ENCODE results near the gene CTDSP1.
A peak's percentile ranks its signal among the peaks of the same experiment; 100 is the strongest.

CTDSP1 gene

GRCh38 chr2:218383892-218384519 lies 15.7 kb upstream of the CTDSP1 start:
- DNase-seq, result no peak

GRCh38 chr2:218384975-218385374 lies 14.7 kb upstream of the CTDSP1 start:
- no peak for DNase-seq

GRCh38 chr2:218386505-218387368 lies 12.9 kb upstream of the CTDSP1 start:
- no peak for DNase-seq

- DNase-seq, result no peak
These were observed 12.1 kb upstream of the CTDSP1 start for GRCh38 chr2:218387369-218388194.

- DNase-seq, result no peak
These were observed 10.1 kb upstream of the CTDSP1 start for GRCh38 chr2:218389333-218390150.

GRCh38 chr2:218391202-218391601 lies 8.5 kb upstream of the CTDSP1 start:
- no peak for DNase-seq

- no peak for DNase-seq
These were observed 7.2 kb upstream of the CTDSP1 start for GRCh38 chr2:218392459-218392858.

- DNase-seq, result no peak
These were observed 6.7 kb upstream of the CTDSP1 start for GRCh38 chr2:218392891-218393462.

GRCh38 chr2:218393750-218394290 lies 5.8 kb upstream of the CTDSP1 start:
- DNase-seq, result no peak

- no peak for DNase-seq
These were observed 5.2 kb upstream of the CTDSP1 start for GRCh38 chr2:218394298-218395089.

- DNase-seq, result no peak
These were observed 4.6 kb upstream of the CTDSP1 start for GRCh38 chr2:218395090-218395444.

- no peak for DNase-seq
These were observed 4.2 kb upstream of the CTDSP1 start for GRCh38 chr2:218395456-218395825.

- DNase-seq, result peak; percentile 68
These were observed 3.6 kb upstream of the CTDSP1 start for GRCh38 chr2:218395826-218396687.

- peak; percentile 27 for DNase-seq
These were observed 2.8 kb upstream of the CTDSP1 start for GRCh38 chr2:218396688-218397462.

- no peak for DNase-seq
These were observed 2.2 kb upstream of the CTDSP1 start for GRCh38 chr2:218397463-218397819.

- DNase-seq, result peak; percentile 13
These were observed 1.7 kb upstream of the CTDSP1 start for GRCh38 chr2:218397820-218398436.

- DNase-seq, result no peak
These were observed 954 bp upstream of the CTDSP1 start for GRCh38 chr2:218398437-218399390.
